ENCODE measurements around the gene DUSP22.

GRCh38 chr6:300026-300425 lies 7.7 kb downstream of the DUSP22 start:
- TF ChIP-seq MECOM (CRISPR knock-in tag; IDR thresholded peaks at IDR 0.05) (no peak), CTCF (IDR thresholded peaks at IDR 0.05 in 2 of 3, conservative IDR thresholded peaks at IDR 0.05 in 1 of 3; ENCODE audit: insufficient read depth in 2 of 3, low read depth in 1 of 3, low read length in 3 of 3) (no peak)
- TF ChIP-seq, protein P1, sequence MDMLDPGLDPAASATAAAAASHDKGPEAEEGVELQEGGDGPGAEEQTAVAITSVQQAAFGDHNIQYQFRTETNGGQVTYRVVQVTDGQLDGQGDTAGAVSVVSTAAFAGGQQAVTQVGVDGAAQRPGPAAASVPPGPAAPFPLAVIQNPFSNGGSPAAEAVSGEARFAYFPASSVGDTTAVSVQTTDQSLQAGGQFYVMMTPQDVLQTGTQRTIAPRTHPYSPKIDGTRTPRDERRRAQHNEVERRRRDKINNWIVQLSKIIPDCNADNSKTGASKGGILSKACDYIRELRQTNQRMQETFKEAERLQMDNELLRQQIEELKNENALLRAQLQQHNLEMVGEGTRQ (CRISPR knock-in tag; IDR thresholded peaks at IDR 0.05) = no peak
